Karpas-422 (cell line): Measurements from ENCODE around the gene ALG8. TPM values are rescaled to one million over a fixed set of nuclear protein-coding genes. Genes with fewer than 3 reads are reported as not detected.
"Not testable (repeated sequence)": the region's sequence is repeated elsewhere in the genome, so short reads cannot be mapped to it uniquely, and the experiment has no call there.

Source experiments
- DNase-seq: peaks from one replicate; pipeline ENCODE4 v3.0.0-alpha.2; 2015
- H2AFZ ChIP-seq: fragments of 200-600 bp; sonication (generic); 2 replicates; pipeline ENCODE4 v1.6.1; 2014; ENCODE audit warnings: antibody characterized with exemption, low read length, mixed read lengths
- H3K27ac ChIP-seq: fragments of 200-600 bp; sonication (generic); 2 replicates; pipeline ENCODE4 v1.5.1; 2014; ENCODE audit warnings: mild to moderate bottlenecking, low read length, moderate library complexity
- H3K27me3 ChIP-seq: fragments of 200-600 bp; sonication (generic); 2 replicates; pipeline ENCODE4 v1.6.1; 2014; ENCODE audit warnings: low read length, mixed read lengths
- H3K36me3 ChIP-seq: fragments of 200-600 bp; sonication (generic); 2 replicates; pipeline ENCODE4 v1.6.1; 2014; ENCODE audit warnings: low read length, mixed read lengths; ENCODE audit not compliant: insufficient read depth
- H3K4me1 ChIP-seq: fragments of 200-600 bp; sonication (generic); 2 replicates; pipeline ENCODE4 v1.6.1; 2014; ENCODE audit warnings: mild to moderate bottlenecking, low read length, mixed read lengths
- H3K4me2 ChIP-seq: fragments of 200-600 bp; sonication (generic); 2 replicates; pipeline ENCODE4 v1.6.1; 2014; ENCODE audit warnings: low read length, low read depth, mild to moderate bottlenecking; ENCODE audit not compliant: poor library complexity, severe bottlenecking
- H3K4me3 ChIP-seq: fragments of 200-600 bp; sonication (generic); 2 replicates; pipeline ENCODE4 v1.5.1; 2014; ENCODE audit warnings: mild to moderate bottlenecking, antibody characterized with exemption, low read length, mixed read lengths
- H3K79me2 ChIP-seq: fragments of 200-600 bp; sonication (generic); 2 replicates; pipeline ENCODE4 v1.6.1; 2014; ENCODE audit warnings: mild to moderate bottlenecking, low read length, mixed read lengths
- H3K9ac ChIP-seq: fragments of 200-600 bp; sonication (generic); 2 replicates; pipeline ENCODE4 v1.6.0; 2014; ENCODE audit warnings: low read length
- H3K9me2 ChIP-seq: fragments of 200-600 bp; sonication (generic), shearing (Covaris generic); replicated peaks from 2 replicates; pipeline ENCODE4 v1.6.0; 2014; ENCODE audit warnings: mild to moderate bottlenecking, low read length, moderate library complexity; ENCODE audit not compliant: insufficient read depth
- H3K9me3 ChIP-seq: fragments of 300-700, 200-600 bp; sonication (generic); 2 replicates; pipeline ENCODE4 v1.6.1; 2014; ENCODE audit warnings: low read length, mixed read lengths
- H4K20me1 ChIP-seq: fragments of 200-600 bp; sonication (generic); 2 replicates; pipeline ENCODE4 v1.6.1; 2014; ENCODE audit warnings: mild to moderate bottlenecking, antibody characterized with exemption, low read length, low read depth; ENCODE audit not compliant: insufficient read depth
- total RNA-seq: library from RNA; depleted of rRNA; stranded (reverse); fragments of >200 nt; shearing (Covaris generic); gene quantifications from 2 replicates; pipeline ENCODE4 v1.2.3, GENCODE V29; 2014; ENCODE audit warnings: low replicate concordance

The ALG8 gene
- total RNA-seq, 1 experiment from 2014 or later: 71.0 TPM

DNA sequence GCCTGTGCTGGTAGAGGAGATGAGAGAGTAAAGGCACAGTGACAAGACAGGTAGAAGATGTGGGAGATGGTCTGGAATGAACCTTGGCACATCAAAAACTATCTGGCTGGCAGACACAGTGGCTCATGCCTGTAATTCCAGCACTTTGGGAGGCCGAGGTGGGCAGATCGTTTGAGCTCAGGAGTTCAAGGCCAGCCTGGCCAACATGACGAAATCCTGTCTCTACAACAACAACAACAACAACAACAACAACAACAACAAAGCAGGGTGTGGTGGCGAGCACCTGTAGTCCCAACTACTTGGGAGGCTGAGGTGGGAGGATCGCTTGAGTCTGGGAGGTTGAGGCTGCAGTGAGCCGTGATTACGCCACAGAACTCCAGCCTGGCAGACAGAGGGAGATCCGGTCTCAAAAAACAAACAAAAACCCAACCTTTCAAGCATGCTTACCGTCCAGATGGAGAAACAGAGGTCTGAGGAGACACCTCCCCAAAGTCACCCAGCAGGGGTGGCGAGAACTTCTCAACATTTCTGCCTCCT is 37.2 kb upstream of the ALG8 start:
- Histone ChIP-seq H3K79me2 (no peaks in the 10 kb centered on the region), H3K27me3 (no peaks in the 10 kb centered on the region), H3K9ac (no peak overlapping the region), H3K36me3 (no peaks in the 10 kb centered on the region), H2AFZ (no peak overlapping the region), H3K4me3 (no peak overlapping the region), H3K9me3 (no peaks in the 10 kb centered on the region), H3K4me2 (no peak overlapping the region), H3K9me2 (no peaks in the 10 kb centered on the region), H3K27ac (no peak overlapping the region), H4K20me1 (no peaks in the 10 kb centered on the region), H3K4me1 (no peaks in the 10 kb centered on the region)
- no peak for DNase-seq

DNA sequence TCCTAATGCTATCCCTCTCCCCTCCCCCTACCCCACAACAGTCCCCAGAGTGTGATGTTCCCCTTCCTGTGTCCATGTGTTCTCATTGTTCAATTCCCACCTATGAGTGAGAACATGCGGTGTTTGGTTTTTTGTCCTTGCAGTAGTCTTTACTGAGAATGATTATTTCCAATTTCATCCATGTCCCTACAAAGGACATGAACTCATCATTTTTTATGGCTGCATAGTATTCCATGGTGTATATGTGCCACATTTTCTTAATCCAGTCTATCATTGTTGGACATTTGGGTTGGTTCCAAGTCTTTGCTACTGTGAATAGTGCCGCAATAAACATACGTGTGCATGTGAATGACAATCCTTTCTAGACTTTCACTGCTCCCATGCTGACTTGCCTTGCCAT is 36.4 kb upstream of the ALG8 start:
- H3K27me3 ChIP-seq, H4K20me1 ChIP-seq, H3K36me3 ChIP-seq, DNase-seq, H3K27ac ChIP-seq, H3K4me1 ChIP-seq, H2AFZ ChIP-seq, H3K79me2 ChIP-seq, H3K9me3 ChIP-seq, H3K9me2 ChIP-seq, H3K4me2 ChIP-seq, H3K9ac ChIP-seq, H3K4me3 ChIP-seq: not testable (repeated sequence)

DNA sequence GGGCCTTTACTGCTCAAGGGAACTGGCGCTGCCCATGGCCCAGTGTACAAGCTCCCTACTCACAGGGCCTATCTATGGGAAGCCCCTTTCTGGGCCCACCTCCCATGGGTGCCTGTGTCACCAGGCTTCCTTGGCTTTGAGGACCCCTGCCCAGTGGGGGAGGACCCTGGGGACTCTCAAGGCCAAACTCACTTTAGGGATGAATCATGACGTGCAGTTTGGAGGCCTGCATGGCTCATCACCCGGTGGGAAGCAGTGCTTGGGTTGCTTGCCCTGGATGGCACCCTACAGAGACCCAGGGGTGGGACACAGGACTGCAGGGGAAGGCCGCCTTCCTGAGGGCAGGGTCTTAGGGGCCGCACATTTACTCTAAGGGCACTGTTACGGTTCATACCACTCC is 32.5 kb upstream of the ALG8 start:
- H3K9ac ChIP-seq: no peak overlapping the region
- H3K27me3 ChIP-seq: no peaks in the 10 kb centered on the region

GRCh38 chr11:78170874-78171549 is 31.6 kb upstream of the ALG8 start:
- no peak overlapping the region for H3K4me2 ChIP-seq
- no peaks in the 10 kb centered on the region for H3K4me1 ChIP-seq
- no peaks in the 10 kb centered on the region for H3K27me3 ChIP-seq
- H3K9ac ChIP-seq: no peak overlapping the region
- no peak for DNase-seq
- H2AFZ ChIP-seq: no peak overlapping the region
- H3K27ac ChIP-seq: no peak overlapping the region
- no peaks in the 10 kb centered on the region for H3K9me3 ChIP-seq
- no peaks in the 10 kb centered on the region for H3K36me3 ChIP-seq
- H3K9me2 ChIP-seq: no peaks in the 10 kb centered on the region
- no peaks in the 10 kb centered on the region for H3K79me2 ChIP-seq
- H3K4me3 ChIP-seq: no peak overlapping the region
- H4K20me1 ChIP-seq: no peaks in the 10 kb centered on the region

More for the DNA sequence above, 32.5 kb upstream of the ALG8 start:
- Histone ChIP-seq H3K4me3 (no peak overlapping the region), H3K4me2 (no peak overlapping the region), H3K36me3 (no peaks in the 10 kb centered on the region), H4K20me1 (no peaks in the 10 kb centered on the region), H3K27ac (no peak overlapping the region), H3K9me2 (no peaks in the 10 kb centered on the region), H2AFZ (no peak overlapping the region), H3K79me2 (no peaks in the 10 kb centered on the region), H3K4me1 (no peaks in the 10 kb centered on the region), H3K9me3 (no peaks in the 10 kb centered on the region)
- no peak for DNase-seq

GRCh38 chr11:78170413-78170812 is 31.0 kb upstream of the ALG8 start:
- Histone ChIP-seq H3K36me3 (no peaks in the 10 kb centered on the region), H2AFZ (no peak overlapping the region), H4K20me1 (no peaks in the 10 kb centered on the region), H3K9ac (no peak overlapping the region), H3K27me3 (no peaks in the 10 kb centered on the region), H3K4me1 (no peaks in the 10 kb centered on the region), H3K79me2 (no peaks in the 10 kb centered on the region), H3K4me3 (no peak overlapping the region), H3K9me3 (no peaks in the 10 kb centered on the region), H3K27ac (no peak overlapping the region), H3K9me2 (no peaks in the 10 kb centered on the region), H3K4me2 (no peak overlapping the region)
- DNase-seq: no peak

DNA sequence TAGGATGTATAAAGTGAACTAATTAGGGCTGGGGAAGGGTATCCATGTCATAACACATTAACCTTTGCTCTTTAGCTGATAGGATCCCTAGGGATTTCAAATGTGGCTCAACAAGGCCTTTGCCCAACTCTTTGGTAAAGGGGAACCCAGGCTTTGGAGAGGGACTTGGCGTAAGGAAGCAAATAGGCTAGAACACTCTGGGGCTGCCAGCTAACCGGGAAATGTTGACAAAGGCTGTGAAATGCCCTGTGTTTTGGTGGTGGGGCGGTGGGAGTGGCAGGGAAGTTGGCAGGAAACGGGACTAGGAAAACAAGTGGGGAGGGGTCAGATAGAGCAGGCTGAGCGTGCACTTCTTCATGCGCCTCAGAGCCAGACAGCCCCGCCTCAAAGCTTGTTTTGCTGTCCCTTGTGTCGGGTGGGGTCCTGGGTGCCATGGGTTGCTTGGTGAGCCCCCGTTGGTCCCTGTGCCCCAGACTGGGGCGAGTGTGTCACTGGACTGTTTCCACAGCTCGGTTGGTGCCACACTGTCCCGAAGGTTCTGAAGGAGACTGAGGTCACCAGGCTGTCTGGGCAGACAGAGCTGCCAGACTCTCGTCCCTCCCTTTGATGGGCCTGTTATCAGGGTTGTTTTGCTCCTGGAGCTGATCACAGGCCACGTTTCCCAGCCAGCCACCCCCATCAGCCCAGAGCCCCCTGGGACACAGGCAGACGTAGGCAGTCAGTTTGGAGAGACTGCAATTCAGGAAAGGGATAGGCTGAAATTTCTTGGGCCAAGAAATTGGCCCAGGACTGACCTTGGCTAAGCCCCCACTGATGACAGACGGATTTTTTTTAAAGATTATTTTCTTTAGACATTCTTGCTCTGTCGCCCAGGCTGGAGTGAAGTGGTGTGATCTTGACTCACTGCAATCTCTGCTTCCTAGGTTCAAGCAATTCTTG is 29.4 kb upstream of the ALG8 start:
- no peak overlapping the region for H3K9ac ChIP-seq

GRCh38 chr11:78166855-78167469 is 27.5 kb upstream of the ALG8 start:
- H3K9me3 ChIP-seq: no peaks in the 10 kb centered on the region
- H3K79me2 ChIP-seq: no peaks in the 10 kb centered on the region
- no peak overlapping the region for H3K4me2 ChIP-seq
- no peaks in the 10 kb centered on the region for H3K9me2 ChIP-seq
- no peaks in the 10 kb centered on the region for H3K27me3 ChIP-seq
- DNase-seq: no peak
- H4K20me1 ChIP-seq: no peaks in the 10 kb centered on the region
- no peaks in the 10 kb centered on the region for H3K36me3 ChIP-seq
- H2AFZ ChIP-seq: no peak overlapping the region
- no peak overlapping the region for H3K9ac ChIP-seq
- no peaks in the 10 kb centered on the region for H3K4me1 ChIP-seq
- no peak overlapping the region for H3K4me3 ChIP-seq
- H3K27ac ChIP-seq: no peak overlapping the region

More for the DNA sequence above, 29.4 kb upstream of the ALG8 start:
- H2AFZ ChIP-seq: no peak overlapping the region
- no peak overlapping the region for H3K4me2 ChIP-seq
- H3K4me3 ChIP-seq: no peak overlapping the region
- no peaks in the 10 kb centered on the region for H3K9me2 ChIP-seq
- H4K20me1 ChIP-seq: no peaks in the 10 kb centered on the region
- no peaks in the 10 kb centered on the region for H3K27me3 ChIP-seq
- H3K36me3 ChIP-seq: no peaks in the 10 kb centered on the region
- H3K79me2 ChIP-seq: no peaks in the 10 kb centered on the region
- no peaks in the 10 kb centered on the region for H3K4me1 ChIP-seq
- H3K27ac ChIP-seq: no peak overlapping the region
- no peaks in the 10 kb centered on the region for H3K9me3 ChIP-seq
- DNase-seq: no peak

- no peak overlapping the region for H3K4me3 ChIP-seq
- H3K4me2 ChIP-seq: no peak overlapping the region
- no peaks in the 10 kb centered on the region for H4K20me1 ChIP-seq
- H3K36me3 ChIP-seq: no peaks in the 10 kb centered on the region
- no peak overlapping the region for H2AFZ ChIP-seq
- H3K79me2 ChIP-seq: no peaks in the 10 kb centered on the region
- DNase-seq: no peak
- no peak overlapping the region for H3K9ac ChIP-seq
- H3K9me3 ChIP-seq: no peaks in the 10 kb centered on the region
- H3K27me3 ChIP-seq: no peaks in the 10 kb centered on the region
- H3K27ac ChIP-seq: no peak overlapping the region
- H3K4me1 ChIP-seq: no peaks in the 10 kb centered on the region
- no peaks in the 10 kb centered on the region for H3K9me2 ChIP-seq
These were observed 25.0 kb upstream of the ALG8 start for GRCh38 chr11:78164471-78164870.
